GM13976 (cell line): ENCODE measurements around the gene ECE2.

Experiments
- DNase-seq: peaks from one replicate; pipeline ENCODE4 v3.0.0; 2012; ENCODE audit warnings: low spot score
- in situ Hi-C: fragments of 300-500 bp; cut with MboI; formaldehyde crosslinking; loops from one replicate; pipeline ENCODE4 v1.12.0; 2022; ENCODE audit warnings: low sequenced_read_pairs, mixed read lengths, inconsistent platforms; ENCODE audit not compliant: unreplicated experiment
- TF ChIP-seq, protein P1 (sequence below): IDR thresholded peaks from 2 replicates; pipeline ENCODE4 v1.5.1; 2012; ENCODE audit warnings: borderline replicate concordance, mild to moderate bottlenecking; ENCODE audit not compliant: insufficient read depth; ENCODE audit errors: extremely low read depth, missing control alignments, control extremely low read depth

ECE2 gene

DNA sequence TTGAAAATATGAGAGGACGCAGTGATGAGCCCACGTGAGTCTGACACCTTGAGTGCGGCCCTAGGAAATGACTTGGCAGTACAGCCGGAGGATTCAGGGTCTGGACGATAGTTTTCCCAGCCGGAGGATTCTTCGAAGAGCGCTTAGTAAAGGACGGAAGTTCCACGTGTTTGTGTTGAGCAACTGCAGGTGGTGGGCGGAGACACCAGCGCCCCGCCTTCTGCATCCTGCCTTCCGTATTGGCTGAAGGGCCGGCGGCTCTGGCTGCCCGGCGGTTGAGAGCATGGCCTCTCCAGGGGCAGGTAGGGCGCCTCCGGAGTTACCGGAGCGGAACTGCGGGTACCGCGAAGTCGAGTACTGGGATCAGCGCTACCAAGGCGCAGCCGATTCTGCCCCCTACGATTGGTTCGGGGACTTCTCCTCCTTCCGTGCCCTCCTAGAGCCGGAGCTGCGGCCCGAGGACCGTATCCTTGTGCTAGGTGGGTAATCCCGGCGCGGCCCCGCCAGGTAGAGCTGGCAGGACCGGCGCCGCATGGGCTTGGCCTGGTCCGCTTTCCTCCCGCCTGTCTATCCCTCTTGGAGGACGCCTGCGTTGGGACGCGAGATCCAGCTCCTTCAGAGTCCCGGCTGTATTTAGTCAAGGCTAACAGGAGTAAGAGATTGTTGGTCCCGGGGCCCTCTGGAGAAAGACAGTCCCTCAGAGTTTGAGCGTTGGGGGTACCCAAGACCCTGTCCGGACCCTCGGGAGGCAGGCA, 26.2 kb upstream of the ECE2 start, which contains the start of gene EEF1AKMT4:
EEF1AKMT4 (plus strand) TSS at position 261 of the 755 bp plus-strand sequence; CDS start at position 284, 23 bp downstream.
- TF ChIP-seq, protein P1, sequence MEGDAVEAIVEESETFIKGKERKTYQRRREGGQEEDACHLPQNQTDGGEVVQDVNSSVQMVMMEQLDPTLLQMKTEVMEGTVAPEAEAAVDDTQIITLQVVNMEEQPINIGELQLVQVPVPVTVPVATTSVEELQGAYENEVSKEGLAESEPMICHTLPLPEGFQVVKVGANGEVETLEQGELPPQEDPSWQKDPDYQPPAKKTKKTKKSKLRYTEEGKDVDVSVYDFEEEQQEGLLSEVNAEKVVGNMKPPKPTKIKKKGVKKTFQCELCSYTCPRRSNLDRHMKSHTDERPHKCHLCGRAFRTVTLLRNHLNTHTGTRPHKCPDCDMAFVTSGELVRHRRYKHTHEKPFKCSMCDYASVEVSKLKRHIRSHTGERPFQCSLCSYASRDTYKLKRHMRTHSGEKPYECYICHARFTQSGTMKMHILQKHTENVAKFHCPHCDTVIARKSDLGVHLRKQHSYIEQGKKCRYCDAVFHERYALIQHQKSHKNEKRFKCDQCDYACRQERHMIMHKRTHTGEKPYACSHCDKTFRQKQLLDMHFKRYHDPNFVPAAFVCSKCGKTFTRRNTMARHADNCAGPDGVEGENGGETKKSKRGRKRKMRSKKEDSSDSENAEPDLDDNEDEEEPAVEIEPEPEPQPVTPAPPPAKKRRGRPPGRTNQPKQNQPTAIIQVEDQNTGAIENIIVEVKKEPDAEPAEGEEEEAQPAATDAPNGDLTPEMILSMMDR: peak; percentile 30
- in situ Hi-C loops: loop anchor here (25.0 kb wide), 1 partner anchor 362 kb away; the partner anchor contains the start of gene PARL
- DNase-seq: peak; percentile 97

DNA sequence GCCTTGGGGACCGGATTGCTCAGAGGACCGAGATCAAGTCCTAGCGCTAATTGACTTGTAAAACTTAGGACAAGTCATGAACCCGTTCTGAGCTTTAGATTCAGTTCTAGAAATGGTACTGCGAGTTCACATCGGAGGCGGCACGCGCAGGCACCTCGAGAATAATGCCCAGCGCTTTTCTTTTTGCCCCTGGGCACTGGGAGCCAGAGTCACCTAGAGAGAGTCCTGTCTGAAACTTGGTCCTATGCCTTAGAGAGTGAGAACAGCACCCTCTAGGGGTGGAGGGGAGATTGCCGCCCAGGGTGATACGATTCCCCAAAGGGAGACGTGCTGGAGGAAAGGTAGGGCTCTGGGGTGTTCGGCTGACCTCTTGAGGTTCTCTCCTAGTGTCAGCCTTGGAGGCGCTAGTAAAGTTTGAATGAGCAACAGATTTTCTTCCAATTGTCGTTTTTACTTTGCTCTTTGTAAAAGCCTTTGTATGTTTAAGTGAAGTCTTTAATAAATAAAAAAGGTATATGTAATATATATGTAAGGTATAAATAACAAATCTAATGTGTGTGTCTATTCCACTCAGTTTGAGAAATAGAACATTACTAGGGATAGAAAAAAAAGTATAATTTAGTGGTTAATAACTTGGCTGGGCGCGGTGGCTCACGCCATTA, 25.5 kb upstream of the ECE2 start:
- in situ Hi-C loops: no loop called here

DNA sequence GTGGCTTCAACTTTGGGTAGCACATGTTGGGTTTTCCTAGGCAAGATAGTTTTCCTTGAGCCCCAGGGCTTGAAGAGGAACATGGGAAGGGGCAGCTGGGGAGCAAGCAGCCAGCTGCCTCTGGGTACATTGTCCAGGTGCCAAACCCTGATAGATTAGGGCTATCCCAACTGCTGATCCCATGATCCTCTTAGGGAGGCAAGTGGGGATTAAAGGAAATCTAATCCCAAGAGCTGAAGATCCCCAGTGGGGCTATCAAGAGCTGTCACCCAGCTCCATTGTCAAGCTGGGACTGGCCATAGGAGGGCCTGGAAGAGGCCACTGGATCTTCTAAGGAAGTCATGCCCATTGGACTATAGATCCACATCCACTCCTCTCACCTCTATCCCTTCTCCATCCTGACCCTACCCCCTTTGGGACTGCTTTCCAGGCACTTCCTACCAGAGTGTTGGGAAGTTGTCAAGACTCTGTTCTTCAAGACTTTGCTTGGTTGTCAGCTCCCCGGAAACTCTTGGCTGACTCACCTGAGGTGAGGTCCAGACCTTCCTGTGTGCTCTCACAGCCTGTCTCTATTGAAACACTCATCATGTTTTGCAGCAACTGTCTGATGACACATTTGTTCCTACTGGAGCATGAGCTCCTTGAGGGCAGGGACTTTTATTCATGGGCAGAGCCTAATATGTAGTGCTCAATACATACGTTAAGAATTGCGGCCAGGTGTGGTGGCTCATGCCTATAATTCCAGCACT, 20.4 kb upstream of the ECE2 start:
- TF ChIP-seq, protein P1: no peak
- in situ Hi-C loops: no loop called here
- no peak for DNase-seq

More for the DNA sequence above, 25.5 kb upstream of the ECE2 start:
- DNase-seq: peak; percentile 90
- TF ChIP-seq, protein P1: peak; percentile 87

GRCh38 chr3:184257083-184257915, 18.5 kb upstream of the ECE2 start:
- TF ChIP-seq, protein P1: no peak
- DNase-seq: no peak
- in situ Hi-C loops: no loop called here

DNA sequence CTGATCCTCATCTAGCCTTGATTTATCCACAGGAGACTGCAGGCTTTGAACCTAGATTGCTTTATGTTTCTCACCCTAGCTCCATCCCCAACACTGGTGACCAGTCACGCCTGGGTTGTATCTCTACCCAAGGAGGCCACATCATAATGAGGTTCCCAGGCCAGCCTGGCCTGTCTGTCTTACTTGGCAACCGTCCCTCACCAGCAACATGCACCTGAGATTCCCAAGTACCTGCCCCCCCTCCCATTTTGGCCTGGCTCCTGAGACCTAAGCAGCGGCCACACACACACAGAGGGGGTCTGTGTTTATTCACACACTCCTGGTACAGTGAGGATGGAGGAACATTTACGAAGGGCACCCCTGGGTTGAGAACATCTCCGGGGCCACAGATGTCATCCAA, 16.9 kb upstream of the ECE2 start:
- no peak for DNase-seq
- TF ChIP-seq, protein P1: no peak
- in situ Hi-C loops: no loop called here
